Activated CD8-positive, alpha-beta T cell treated with anti-CD3 and anti-CD28 coated beads for 36 hours (primary cell): ENCODE measurements around the gene CHSY1. TPM values are rescaled to one million over a fixed set of nuclear protein-coding genes. Genes with fewer than 3 reads are reported as not detected.

Source experiments
- ATAC-seq: fragments of 200-7000 bp; cut with Tn5 transposase; one replicate; pipeline ENCODE4 v1.10.0; 2021; ENCODE audit warnings: mild to moderate bottlenecking, moderate library complexity
- CTCF ChIA-PET: fragments of 350-600 bp; sonication (Branson Sonifier 250); formaldehyde crosslinking; loops from one replicate; lab custom pipeline; 2021; ENCODE audit warnings: antibody characterized with exemption; lab: Charles Lee
- POLR2A ChIA-PET: fragments of 350-600 bp; sonication (Branson Sonifier 250); formaldehyde crosslinking; loops from one replicate; lab custom pipeline; 2021; ENCODE audit warnings: antibody characterized with exemption; lab: Charles Lee
- DNase-seq: peaks from one replicate; pipeline ENCODE4 v3.0.0-alpha.2; 2020
- H3K27ac Mint-ChIP-seq: one replicate; pipeline ENCODE4 v1.8.0; 2021; ENCODE audit warnings: mild to moderate bottlenecking, mixed read lengths
- H3K27me3 Mint-ChIP-seq: one replicate; pipeline ENCODE4 v1.8.0; 2021; ENCODE audit warnings: mixed read lengths
- H3K36me3 Mint-ChIP-seq: one replicate; pipeline ENCODE4 v1.8.0; 2021; ENCODE audit warnings: low read depth, mixed read lengths
- H3K4me1 Mint-ChIP-seq: one replicate; pipeline ENCODE4 v1.8.0; 2021; ENCODE audit warnings: low read depth, mixed read lengths
- H3K4me3 Mint-ChIP-seq: one replicate; pipeline ENCODE4 v1.8.0; 2021; ENCODE audit warnings: mild to moderate bottlenecking, moderate library complexity, mixed read lengths
- H3K9me3 Mint-ChIP-seq: one replicate; pipeline ENCODE4 v1.8.0; 2021; ENCODE audit warnings: mixed read lengths
- intact Hi-C: fragments of 100-400 bp; cut with micrococcal nuclease; formaldehyde crosslinking; loops from one replicate; pipeline ENCODE4 v1.10.0; 2022
- total RNA-seq, 2 experiments: library from RNA; stranded (reverse); gene quantifications; one replicate each; pipeline ENCODE4 v1.2.3, GENCODE V29; 2021
- TF ChIP-seq, protein P1 (sequence below): fragments of 200-600 bp; IDR thresholded peaks from one replicate; pipeline ENCODE4 v1.8.0; 2022; ENCODE audit warnings: antibody characterized with exemption, mild to moderate bottlenecking

The CHSY1 gene
- total RNA-seq, 2 experiments from 2014 or later: 57.9 to 58.3 TPM

DNA sequence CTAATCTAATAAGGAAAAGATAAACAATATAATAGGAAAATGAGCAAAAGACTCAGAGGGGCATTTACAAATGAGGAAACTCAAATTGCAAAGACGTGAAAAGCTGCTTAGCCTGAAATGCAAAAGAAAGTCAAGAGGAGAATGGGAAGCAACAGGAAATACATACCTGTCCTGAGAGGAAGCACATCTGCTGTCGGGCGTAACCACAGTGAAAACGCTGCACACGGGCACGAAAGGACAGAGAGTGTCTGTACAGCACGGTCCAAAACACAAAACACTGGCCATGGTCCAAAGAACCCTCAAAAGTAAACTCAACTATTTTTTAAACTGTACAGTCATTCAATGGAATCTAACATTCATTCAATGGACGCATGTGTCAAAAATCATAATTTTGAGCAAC, 100.6 kb downstream of the CHSY1 start:
- Mint-ChIP-seq H3K27me3 (no peaks in the 10 kb centered on the region), H3K27ac (no peak overlapping the region), H3K36me3 (no peaks in the 10 kb centered on the region), H3K4me3 (no peak overlapping the region), H3K4me1 (peaks cover 10% of the 10 kb centered on the region), H3K9me3 (no peaks in the 10 kb centered on the region)
- ATAC-seq (no peak), DNase-seq (no peak)
- TF ChIP-seq, protein P1, sequence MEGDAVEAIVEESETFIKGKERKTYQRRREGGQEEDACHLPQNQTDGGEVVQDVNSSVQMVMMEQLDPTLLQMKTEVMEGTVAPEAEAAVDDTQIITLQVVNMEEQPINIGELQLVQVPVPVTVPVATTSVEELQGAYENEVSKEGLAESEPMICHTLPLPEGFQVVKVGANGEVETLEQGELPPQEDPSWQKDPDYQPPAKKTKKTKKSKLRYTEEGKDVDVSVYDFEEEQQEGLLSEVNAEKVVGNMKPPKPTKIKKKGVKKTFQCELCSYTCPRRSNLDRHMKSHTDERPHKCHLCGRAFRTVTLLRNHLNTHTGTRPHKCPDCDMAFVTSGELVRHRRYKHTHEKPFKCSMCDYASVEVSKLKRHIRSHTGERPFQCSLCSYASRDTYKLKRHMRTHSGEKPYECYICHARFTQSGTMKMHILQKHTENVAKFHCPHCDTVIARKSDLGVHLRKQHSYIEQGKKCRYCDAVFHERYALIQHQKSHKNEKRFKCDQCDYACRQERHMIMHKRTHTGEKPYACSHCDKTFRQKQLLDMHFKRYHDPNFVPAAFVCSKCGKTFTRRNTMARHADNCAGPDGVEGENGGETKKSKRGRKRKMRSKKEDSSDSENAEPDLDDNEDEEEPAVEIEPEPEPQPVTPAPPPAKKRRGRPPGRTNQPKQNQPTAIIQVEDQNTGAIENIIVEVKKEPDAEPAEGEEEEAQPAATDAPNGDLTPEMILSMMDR: no peak
- ChIA-PET CTCF (interaction anchor here (2.2 kb wide), 1 partner anchor 107 kb away, joined by 4 read pairs; no protein-coding TSS in a partner anchor), POLR2A (no interaction called here)
- intact Hi-C loops: no loop called here

DNA sequence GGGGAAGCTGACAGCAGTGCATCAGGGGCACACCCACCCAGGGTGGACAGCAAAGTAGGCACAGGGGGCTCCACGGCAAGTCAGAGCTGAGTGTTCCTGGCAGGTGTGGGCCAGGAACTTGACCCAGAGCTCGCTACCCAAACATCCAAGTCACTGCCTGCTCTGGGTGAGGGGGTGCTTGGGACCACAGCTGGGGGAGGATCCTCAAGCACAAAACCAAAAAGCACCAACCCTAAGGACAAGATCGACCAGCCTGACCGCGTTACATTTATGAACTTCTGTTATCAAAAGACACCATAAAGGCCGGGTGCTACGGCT, 101.2 kb downstream of the CHSY1 start:
- DNase-seq: no peak

DNA sequence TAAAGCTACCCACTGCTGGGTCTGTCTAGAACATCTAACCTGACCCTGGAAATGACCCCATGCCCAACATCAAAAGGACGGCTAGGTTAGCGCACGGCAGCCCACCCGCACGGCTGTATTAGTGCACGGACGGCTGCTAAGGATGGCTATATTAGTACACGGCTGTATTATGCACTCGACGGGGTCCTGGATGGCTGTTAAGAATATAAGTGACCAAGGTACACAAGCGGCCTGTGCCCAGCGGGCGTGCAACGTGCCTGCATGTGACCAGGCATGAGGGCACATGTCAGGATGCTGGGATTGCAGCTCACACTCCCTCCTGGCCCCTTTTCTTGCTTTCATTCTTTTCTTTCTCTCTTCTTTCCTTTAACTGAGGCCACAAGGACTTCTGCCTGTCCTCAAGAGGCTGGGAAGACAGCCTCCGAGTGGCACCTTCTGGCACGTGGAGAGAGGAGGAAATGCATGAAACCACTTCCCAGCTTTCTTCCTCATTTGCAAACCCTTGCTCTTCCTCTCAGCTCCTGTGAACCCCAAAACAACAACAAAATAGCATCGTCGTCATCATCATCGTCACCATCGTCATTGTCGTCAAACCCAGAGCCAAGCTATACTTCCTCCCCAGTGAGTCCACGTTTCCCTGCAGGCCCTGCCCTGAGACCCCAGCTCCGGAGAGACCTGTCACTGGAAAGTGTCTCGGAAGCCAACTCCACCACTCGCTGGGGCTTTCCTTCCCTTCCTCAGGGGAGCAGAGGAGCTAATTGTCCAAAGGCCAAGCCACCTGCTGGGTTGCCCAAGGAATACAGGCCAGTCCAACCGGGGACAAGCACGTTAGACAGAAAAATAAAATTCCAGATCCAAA, 101.8 kb downstream of the CHSY1 start:
- CTCF ChIA-PET: interaction anchor here (0.8 to 2.2 kb wide), 4 partner anchors 15 to 139 kb away, joined by 3 to 4 read pairs (median 4); no protein-coding TSS in a partner anchor
- POLR2A ChIA-PET: interaction anchor here (0.6 to 1.1 kb wide), 3 partner anchors 11 to 102 kb away, joined by 3 read pairs; partner anchors contain the start of gene CHSY1
- peaks cover 10% of the 10 kb centered on the region for H3K4me1 Mint-ChIP-seq
- no peaks in the 10 kb centered on the region for H3K36me3 Mint-ChIP-seq
- H3K27me3 Mint-ChIP-seq: no peaks in the 10 kb centered on the region
- no peak overlapping the region for H3K4me3 Mint-ChIP-seq
- no peak for DNase-seq
- intact Hi-C loops: no loop called here
- H3K27ac Mint-ChIP-seq: no peak overlapping the region
- TF ChIP-seq, protein P1: no peak
- no peak for ATAC-seq
- no peaks in the 10 kb centered on the region for H3K9me3 Mint-ChIP-seq

More for the DNA sequence above, 101.2 kb downstream of the CHSY1 start:
- peaks cover 10% of the 10 kb centered on the region for H3K4me1 Mint-ChIP-seq
- ChIA-PET CTCF (interaction anchor here (0.8 to 2.2 kb wide), 2 partner anchors 15 to 108 kb away, joined by 3 to 4 read pairs; no protein-coding TSS in a partner anchor), POLR2A (interaction anchor here (1.1 kb wide), 1 partner anchor 24 kb away, joined by 3 read pairs; no protein-coding TSS in a partner anchor)
- no peaks in the 10 kb centered on the region for H3K27me3 Mint-ChIP-seq
- no peak overlapping the region for H3K4me3 Mint-ChIP-seq
- no peaks in the 10 kb centered on the region for H3K36me3 Mint-ChIP-seq
- TF ChIP-seq, protein P1: no peak
- ATAC-seq: no peak
- no peaks in the 10 kb centered on the region for H3K9me3 Mint-ChIP-seq
- no peak overlapping the region for H3K27ac Mint-ChIP-seq
- intact Hi-C loops: no loop called here

DNA sequence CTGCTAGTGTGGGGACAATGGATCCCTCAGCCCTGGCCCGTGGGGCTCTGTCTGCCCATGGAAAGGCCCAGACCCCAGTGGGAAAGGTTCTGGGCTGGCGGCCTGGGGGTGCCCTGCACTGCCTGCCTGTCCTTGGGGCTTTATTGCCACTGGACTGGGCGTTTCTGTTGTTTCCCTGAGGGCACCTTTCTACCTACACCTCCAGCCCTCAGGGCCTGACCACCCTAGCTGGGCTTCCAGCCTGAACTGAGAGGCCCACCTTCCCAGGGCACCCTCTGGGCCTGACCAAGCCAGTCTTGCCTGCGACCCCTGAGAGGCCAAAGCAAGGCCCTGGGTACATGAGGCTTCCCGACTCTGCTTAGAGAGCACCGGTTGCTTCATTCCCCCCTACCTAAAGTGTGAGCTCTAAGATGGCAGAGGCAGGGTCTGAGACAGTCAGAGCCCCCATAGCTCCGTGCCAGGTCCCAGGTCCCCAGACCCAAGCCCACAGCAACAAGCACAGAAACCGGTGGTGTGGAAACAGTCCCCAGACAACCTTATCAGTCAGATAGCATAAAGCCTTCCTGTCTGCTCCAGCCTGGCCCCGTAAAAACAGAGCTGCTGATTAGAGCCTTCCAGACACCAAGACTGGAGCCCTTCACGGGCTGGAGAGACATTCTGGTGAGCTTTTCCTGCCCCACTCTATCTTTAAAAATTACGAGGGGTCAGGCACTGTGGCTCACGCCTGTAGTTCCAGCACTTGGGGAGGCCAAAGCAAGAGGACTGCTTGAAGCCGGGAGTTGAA, 102.8 kb downstream of the CHSY1 start:
- Mint-ChIP-seq H3K4me1 (peaks cover 7% of the 10 kb centered on the region), H3K4me3 (no peak overlapping the region), H3K27ac (no peak overlapping the region), H3K9me3 (no peaks in the 10 kb centered on the region), H3K36me3 (no peaks in the 10 kb centered on the region), H3K27me3 (no peaks in the 10 kb centered on the region)
- CTCF ChIA-PET: interaction anchor here (1.4 to 2.2 kb wide), 3 partner anchors 16 to 140 kb away, joined by 3 to 4 read pairs (median 4); no protein-coding TSS in a partner anchor
- TF ChIP-seq, protein P1: no peak
- DNase-seq (no peak), ATAC-seq (no peak)
- POLR2A ChIA-PET: interaction anchor here (0.6 to 1.1 kb wide), 3 partner anchors 10 to 103 kb away, joined by 3 read pairs; partner anchors contain the start of gene CHSY1
- intact Hi-C loops: no loop called here
